D721Med (cell line): ENCODE measurements around the gene AKAP9.

Source experiments
- DNase-seq: peaks from one replicate; pipeline ENCODE4 v3.0.0; 2011; ENCODE audit warnings: low spot score; ENCODE audit not compliant: insufficient read length
- FAIRE-seq: peaks from 2 replicates; lab custom pipeline; 2011; peaks lifted over from hg19 to GRCh38; lab: Jason Lieb, UNC
- TF ChIP-seq, protein P1 (sequence below): IDR thresholded peaks from 2 replicates; pipeline ENCODE4 v1.5.1; 2012; ENCODE audit warnings: mild to moderate bottlenecking, control low read depth; ENCODE audit not compliant: insufficient read depth; ENCODE audit errors: missing control alignments

The AKAP9 gene

DNA sequence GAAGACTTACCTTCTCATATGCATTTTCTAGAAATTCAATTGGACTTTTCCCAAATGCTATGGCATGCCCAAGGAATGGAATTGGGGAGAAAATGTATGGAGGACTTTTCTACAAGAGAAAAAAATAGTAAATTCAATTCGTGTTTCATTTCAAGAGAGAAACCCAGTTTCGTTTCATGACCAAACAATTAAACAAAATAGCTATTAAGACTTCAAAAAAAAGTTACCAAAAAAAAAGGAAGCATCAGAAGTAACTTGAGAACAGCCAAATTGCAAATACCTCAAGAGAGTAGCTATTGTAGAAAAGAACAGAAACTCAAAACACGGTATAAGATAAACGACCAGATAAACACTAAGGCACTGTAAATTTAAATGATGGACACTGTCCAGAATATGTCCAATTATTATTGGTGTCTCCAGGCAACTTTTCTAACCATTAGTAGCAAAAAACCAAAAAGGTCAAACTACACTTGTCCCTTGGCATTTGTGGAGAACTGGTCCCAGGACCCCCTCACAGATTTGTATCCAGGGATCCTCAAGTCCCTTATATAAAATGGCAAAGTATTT, 191.2 kb downstream of the AKAP9 start:
- TF ChIP-seq, protein P1, sequence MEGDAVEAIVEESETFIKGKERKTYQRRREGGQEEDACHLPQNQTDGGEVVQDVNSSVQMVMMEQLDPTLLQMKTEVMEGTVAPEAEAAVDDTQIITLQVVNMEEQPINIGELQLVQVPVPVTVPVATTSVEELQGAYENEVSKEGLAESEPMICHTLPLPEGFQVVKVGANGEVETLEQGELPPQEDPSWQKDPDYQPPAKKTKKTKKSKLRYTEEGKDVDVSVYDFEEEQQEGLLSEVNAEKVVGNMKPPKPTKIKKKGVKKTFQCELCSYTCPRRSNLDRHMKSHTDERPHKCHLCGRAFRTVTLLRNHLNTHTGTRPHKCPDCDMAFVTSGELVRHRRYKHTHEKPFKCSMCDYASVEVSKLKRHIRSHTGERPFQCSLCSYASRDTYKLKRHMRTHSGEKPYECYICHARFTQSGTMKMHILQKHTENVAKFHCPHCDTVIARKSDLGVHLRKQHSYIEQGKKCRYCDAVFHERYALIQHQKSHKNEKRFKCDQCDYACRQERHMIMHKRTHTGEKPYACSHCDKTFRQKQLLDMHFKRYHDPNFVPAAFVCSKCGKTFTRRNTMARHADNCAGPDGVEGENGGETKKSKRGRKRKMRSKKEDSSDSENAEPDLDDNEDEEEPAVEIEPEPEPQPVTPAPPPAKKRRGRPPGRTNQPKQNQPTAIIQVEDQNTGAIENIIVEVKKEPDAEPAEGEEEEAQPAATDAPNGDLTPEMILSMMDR = no peak
- no peak for DNase-seq
- no peak for FAIRE-seq

DNA sequence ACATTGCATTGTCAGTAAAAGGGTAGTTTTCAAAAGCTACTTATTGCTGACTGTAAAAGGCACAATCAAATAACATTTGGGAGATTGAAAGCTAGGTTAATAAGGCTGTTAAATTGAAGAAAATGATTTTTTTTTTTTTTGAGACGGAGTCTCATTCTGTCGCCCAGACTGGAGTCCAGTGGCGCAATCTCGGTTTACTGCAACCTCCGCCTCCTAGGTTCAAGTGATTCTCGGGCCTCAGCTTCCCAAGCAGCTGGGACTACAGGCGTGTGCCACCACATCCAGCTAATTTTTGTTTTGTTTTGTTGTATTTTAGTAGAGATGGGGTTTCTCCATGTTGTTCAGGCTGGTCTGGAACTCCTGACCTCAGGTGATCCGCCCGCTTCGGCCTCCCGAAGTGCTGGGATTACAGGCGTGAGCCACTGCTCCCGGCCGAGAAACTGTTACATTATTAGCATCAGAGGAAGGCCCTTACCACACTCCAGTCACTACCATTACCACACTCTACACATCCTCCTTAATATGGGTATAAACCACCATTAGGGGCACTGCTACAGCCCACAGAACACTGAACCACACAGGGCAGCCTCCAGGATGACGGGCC, 192.6 kb downstream of the AKAP9 start:
- TF ChIP-seq, protein P1 = no peak
- no peak for FAIRE-seq
- no peak for DNase-seq

DNA sequence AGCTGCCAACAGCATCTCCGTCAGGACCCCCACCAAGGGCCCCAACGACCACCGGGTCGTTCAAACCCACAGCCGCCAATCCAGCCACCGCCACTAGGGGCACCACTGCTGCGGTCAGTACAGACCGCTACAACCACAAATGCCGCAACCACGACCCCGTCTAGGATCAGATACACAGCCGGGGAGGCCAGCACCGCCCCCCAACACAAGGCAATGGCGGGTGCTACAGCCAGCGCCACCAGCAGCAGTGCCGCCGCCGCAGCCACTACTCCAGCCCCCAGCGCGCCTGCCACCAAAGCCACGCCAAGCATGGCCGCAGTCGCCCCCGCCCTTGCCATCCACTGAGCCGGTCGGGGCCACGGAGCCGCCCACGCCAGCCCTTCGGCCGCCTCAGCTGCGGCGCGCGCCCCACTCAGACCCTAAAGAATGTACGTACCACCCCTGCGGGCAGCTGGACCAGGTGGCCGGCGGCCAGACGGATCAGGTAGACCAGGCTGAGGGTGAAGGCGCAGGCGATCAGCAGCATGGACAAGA, 193.1 kb downstream of the AKAP9 start:
- TF ChIP-seq, protein P1 = peak; percentile 68
- DNase-seq = no peak
- no peak for FAIRE-seq

DNA sequence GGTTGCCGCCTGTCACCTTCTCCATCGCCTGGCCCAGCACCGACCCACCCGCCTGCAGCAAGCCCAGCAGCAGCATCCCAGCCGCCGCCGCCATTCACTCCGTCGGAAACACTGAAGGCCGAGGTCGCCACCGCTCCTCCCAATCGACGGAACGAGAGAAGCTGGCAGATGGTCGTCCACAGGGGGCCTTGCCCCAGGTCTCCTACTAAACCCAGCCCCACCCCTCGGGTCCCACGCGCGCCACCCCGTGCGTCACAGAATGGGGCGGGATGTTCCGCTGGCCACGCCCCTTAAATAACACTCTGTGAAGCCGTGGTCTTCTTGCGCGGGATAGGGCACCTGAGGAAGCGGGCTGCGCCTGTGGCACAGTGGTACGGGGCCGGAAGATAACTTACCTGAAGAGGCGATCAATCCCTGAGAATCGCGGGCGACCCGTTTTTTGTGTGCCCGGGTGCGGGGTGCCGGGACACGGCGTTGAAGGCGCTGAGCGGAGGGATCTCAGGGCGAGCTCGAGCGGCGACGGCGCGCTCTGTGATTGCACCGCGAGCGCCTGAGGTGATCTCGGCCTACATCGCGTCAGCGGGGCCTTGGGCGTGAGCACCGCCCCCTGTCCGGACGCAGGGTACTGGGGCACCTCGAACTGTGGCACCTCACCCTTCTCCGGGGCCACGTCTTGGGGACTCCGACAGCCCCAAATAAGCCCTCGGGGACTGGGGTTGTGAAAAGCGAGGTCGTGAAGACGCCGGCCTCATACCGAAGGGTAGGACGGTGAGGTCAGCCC, 193.8 kb downstream of the AKAP9 start, which contains the start of gene CYP51A1:
Gene CYP51A1 (minus strand): TSS at position 207 of the 781 bp plus-strand sequence. CDS start 113 bp downstream, at position 94.
- TF ChIP-seq, protein P1 = no peak
- DNase-seq = peak; percentile 75
- FAIRE-seq = no peak

DNA sequence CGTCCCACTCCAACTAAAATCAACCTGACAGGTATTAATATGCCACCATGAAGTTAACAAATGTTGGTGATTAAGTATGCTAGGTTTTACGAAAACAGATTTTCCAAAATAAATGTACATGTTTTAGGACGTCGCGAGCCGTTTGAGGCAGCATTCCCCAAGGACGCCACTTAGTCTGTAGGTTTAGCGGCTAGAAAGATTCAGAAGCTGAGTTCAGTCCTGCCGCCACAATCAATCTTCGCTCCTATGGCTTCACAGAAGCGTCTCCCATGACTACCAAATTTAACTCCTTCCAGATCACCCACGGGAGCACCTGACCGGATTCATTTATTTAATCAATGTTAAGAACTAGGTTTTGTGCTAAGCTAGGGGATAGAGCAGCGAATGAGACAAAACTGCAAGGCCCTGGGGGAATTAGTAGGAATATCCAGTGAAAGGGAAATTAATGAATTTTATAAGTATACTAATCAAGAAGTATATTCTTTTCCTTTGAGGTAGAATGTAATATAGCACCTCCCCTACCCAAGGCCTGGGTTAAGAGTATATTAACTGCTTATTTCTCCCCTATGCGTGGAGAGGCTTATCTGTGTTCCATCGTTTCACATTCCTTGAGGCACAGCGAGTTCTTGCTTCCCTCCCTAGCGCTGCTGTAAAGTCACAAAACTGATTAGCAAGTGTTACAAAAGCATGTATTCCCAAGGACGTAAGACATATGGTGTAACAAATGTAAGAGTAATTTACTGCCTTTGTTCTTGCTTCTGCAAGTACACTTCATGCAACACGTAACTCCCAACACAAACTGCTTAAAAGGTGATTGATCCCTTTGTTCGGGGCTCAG, 194.6 kb downstream of the AKAP9 start:
- no peak for FAIRE-seq

DNA sequence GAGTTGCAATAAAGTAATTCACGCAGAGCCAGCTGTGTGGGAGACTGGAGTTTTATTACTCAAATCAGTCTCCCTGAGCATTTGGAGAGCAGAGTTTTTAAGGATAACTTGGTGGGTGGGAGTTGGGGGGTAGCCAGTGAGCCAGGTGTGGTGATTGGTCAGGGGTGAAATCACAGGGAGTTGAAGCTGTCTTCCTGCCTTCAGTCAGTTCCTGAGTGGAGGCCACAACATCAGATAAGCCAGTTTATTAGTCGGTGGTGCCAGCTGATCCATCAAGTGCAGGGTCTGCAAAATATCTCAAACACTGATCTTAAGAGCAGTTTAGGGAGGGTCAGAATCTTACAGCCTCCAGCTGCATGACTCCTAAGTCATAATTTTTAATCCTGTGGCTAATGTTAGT, 196.9 kb downstream of the AKAP9 start:
- TF ChIP-seq, protein P1 = no peak
- FAIRE-seq (no peak), DNase-seq (no peak)

More for the DNA sequence above, 194.6 kb downstream of the AKAP9 start:
- DNase-seq = no peak
- TF ChIP-seq, protein P1 = no peak
